Esophagus squamous epithelium (tissue), 5 donors: ENCODE data around the gene KRTAP1-1. TPM values are rescaled to one million over a fixed set of nuclear protein-coding genes. Genes with fewer than 3 reads are reported as not detected.
"Not testable (repeated sequence)": the region's sequence is repeated elsewhere in the genome, so short reads cannot be mapped to it uniquely, and the experiment has no call there.

Source experiments
- DNase-seq: peaks from one replicate; lab custom pipeline; 2025; lab: John Stamatoyannopoulos, UW
- H3K27ac ChIP-seq, 4 donors: fragments of 200-600 bp; sonication (generic); one replicate each; pipeline ENCODE4 v1.5.1; 2016 to 2019; ENCODE audit warnings: mild to moderate bottlenecking in 1 of 4
- H3K27me3 ChIP-seq, 4 donors: fragments of 200-600 bp; sonication (generic); 1 replicate in 3 of 4; 2 replicates in 1 of 4; pipeline versions ENCODE4 v1.5.1 to v1.6.0; 2017 to 2021; ENCODE audit warnings: antibody characterized with exemption in 1 of 4
- H3K36me3 ChIP-seq, 3 donors: fragments of 200-600 bp; sonication (generic); one replicate each; pipeline ENCODE4 v1.5.1; 2016 to 2019
- H3K4me1 ChIP-seq, 3 donors: fragments of 200-600 bp; sonication (generic); one replicate each; pipeline ENCODE4 v1.5.1; 2017 to 2019
- H3K4me3 ChIP-seq, 4 donors: fragments of 200-600 bp; sonication (generic); 1 replicate in 3 of 4; 2 replicates in 1 of 4; pipeline ENCODE4 v1.5.1; 2016 to 2019; ENCODE audit warnings: mild to moderate bottlenecking in 2 of 4, moderate library complexity in 1 of 4
- H3K9me3 ChIP-seq, 3 donors: fragments of 200-600 bp; sonication (generic); one replicate each; pipeline ENCODE4 v1.5.1; 2016 to 2019
- CTCF ChIP-seq, 6 experiments: fragments of 450-650 bp in 4 of 6; fragments of 200-600 bp in 2 of 6; sonication (generic) in 2 of 6; IDR thresholded peaks; one replicate each; pipeline ENCODE4 v1.5.1; 2016 to 2019; ENCODE audit warnings: antibody characterized with exemption in 6 of 6, mild to moderate bottlenecking in 4 of 6, moderate library complexity in 4 of 6
- POLR2A ChIP-seq, 4 donors: fragments of 450-650 bp; IDR thresholded peaks; one replicate each; pipeline ENCODE4 v1.6.1; 2017; ENCODE audit warnings: antibody characterized with exemption in 4 of 4, mild to moderate bottlenecking in 4 of 4, moderate library complexity in 3 of 4
- WGBS, 2 donors: methylation state at CpG; one replicate each; pipeline ENCODE4 v1.1.5; 2018; 5-methylcytosine and 5-hydroxymethylcytosine counted together
- intact Hi-C: fragments of 100-400 bp; cut with DNase I; formaldehyde crosslinking; loops from one replicate; pipeline ENCODE4 v1.15.0; 2022
- total RNA-seq, 4 donors: library from RNA; depleted of rRNA; stranded (reverse); fragments of >200 nt; gene quantifications; one replicate each; pipeline ENCODE4 v1.1.0, GENCODE V29; 2016
- donor health status: DM: yes; HTN: yes; CAD: no.

The KRTAP1-1 gene
- not detected for total RNA-seq

DNA sequence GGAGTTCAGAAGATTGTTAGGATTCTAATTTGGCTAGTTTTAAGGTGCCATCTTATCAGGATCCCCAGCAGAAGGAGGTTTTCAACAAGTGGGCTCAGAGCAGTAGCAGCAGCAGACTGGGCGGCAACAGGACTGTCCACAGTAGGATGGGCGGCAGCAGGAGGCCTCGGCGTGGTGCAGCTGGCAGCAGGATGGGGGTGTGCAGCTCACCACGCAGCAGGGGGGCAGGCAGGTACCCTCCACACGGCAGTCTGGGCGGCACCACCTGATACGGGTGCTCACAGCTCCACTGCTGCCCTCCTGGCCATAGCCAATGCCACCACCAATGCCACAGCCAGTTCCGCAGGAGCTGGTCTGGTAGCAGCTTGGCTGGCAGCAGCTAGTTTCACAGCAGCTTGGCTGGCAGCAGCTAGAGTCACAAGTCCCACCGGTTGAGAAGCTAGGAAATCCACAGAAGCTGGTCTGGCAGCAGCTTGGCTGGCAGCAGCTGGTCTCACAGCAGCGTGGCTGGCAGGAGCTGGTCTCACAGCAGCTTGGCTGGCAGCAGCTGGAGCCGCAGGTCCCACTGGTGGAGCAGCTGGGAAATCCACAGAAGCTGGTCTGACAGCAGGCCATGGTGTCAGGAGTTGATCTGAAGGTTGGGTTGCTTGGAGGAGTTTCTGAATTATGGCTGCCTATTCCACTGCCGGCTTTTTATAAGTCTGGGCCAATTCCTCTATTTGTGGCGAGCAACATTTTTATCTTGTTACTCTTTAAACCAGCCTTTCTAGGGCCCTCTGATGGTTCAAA is at the start of gene KRTAP1-1:
Gene KRTAP1-1, minus strand, starts transcription at position 668 of the 789 bp plus-strand sequence. Its CDS starts 53 bp downstream, at position 615.
- H3K27ac ChIP-seq, intact Hi-C loops, DNase-seq, H3K4me3 ChIP-seq, H3K36me3 ChIP-seq, H3K27me3 ChIP-seq, H3K9me3 ChIP-seq: not testable (repeated sequence)
- peaks cover 0 to 11% (median 0%) of the 10 kb centered on the region in 3 donors for H3K4me1 ChIP-seq
- WGBS, 2 donors, result 37 to 76% methylated on average over 3 to 8 of the region's 14 CpGs

DNA sequence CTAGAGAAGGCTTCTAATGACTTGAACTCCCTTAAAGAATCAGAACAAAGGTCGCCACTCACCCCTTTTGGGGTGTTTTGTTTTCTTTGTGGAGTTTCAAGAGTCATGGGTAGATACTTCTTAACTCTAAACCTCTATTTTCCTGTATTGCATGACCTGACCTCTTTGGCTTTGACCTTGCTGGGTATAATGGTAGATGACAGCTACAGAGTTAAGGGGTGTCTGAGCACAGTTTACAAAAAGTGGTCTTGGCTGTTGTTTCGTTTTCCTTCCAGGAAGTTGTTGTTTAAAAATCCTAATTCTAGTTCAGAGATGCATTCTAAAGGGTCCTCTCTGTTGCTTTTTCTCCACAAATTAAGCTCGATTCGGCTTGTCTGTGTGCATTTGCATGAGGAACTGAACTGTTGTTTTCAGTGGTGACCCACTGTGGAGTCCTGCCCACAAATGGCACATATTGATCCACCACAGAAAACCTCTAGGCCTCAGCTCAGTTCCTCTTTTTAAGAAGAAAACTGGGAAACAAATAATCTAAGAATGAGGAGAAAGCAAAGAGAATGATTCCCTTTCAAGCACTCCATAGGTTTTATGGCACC is 47.6 kb upstream of the KRTAP1-1 start:
- H3K27ac ChIP-seq, DNase-seq, H3K36me3 ChIP-seq, H3K9me3 ChIP-seq, H3K4me1 ChIP-seq, H3K27me3 ChIP-seq, intact Hi-C loops, H3K4me3 ChIP-seq: not testable (repeated sequence)
- WGBS, 2 donors, result 48 to 56% methylated on average over 3 to 4 of the region's 4 CpGs

GRCh38 chr17:41084100-41084856 is 43.0 kb upstream of the KRTAP1-1 start, which contains the start of gene KRTAP4-7:
TSS of gene KRTAP4-7 (plus strand) at chr17:41084150. CDS start at chr17:41084207, 57 bp downstream.
- H3K4me3 ChIP-seq, H3K36me3 ChIP-seq, H3K27me3 ChIP-seq, H3K9me3 ChIP-seq, DNase-seq, intact Hi-C loops, H3K27ac ChIP-seq, H3K4me1 ChIP-seq: not testable (repeated sequence)
- WGBS, 2 donors, result 66 to 93% methylated on average over 7 to 9 of the region's 14 CpGs

DNA sequence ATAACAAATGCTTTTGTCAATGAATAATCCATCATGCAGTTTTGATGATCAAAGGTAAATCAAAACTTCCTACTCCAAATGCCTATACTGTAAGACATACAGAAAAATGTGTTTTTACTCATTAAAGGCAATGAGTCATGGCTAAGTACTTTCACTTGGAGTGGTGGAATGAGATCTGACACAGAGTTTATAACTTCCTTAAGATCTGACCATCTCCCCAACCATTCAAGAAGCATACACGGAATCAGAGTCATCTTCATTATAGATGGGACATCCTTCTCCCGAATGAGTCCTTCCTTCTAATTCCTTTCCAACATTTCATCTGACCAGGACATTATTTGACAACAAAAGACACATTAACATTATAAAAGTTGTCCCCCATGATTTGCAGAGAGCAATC is 42.2 kb upstream of the KRTAP1-1 start:
- H3K4me1 ChIP-seq, H3K36me3 ChIP-seq, H3K27ac ChIP-seq, DNase-seq, H3K27me3 ChIP-seq, intact Hi-C loops, H3K4me3 ChIP-seq, H3K9me3 ChIP-seq: not testable (repeated sequence)
- 30 to 52% methylated on average over 2 of the region's 2 CpGs for WGBS, 2 donors

DNA sequence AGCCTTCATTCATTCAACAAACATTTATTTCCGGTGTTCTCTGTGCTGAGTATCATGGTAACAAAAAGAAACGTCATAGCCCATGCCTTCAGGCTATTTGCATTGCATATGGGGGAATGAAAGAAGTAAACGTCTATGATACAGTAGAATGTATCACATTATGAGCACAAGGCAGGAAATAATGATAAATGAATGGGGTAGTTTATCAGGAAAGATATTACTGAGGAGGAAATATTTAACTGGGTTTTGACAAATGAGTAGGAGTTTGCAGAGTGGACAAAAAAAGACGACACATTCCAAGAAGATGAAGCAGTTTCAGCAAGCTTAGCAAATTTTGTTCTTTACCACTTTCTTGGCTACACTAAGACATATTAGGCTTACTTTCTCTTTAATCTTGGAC is 41.4 kb upstream of the KRTAP1-1 start:
- no peak for DNase-seq
- Histone ChIP-seq H3K36me3 (no peaks in the 10 kb centered on the region), H3K27me3 (no peaks in the 10 kb centered on the region), H3K4me3 (no peak overlapping the region), H3K27ac (no peak overlapping the region), H3K9me3 (no peaks in the 10 kb centered on the region), H3K4me1 (no peaks in the 10 kb centered on the region)
- intact Hi-C loops, result no loop called here
- TF ChIP-seq CTCF (IDR thresholded peaks at IDR 0.05) (no peak), POLR2A (IDR thresholded peaks at IDR 0.05) (no peak)
- 24 to 42% methylated on average over 4 of the region's 4 CpGs for WGBS, 2 donors

GRCh38 chr17:41076788-41077187 is 35.5 kb upstream of the KRTAP1-1 start:
- no peak for TF ChIP-seq CTCF (IDR thresholded peaks at IDR 0.05)
- TF ChIP-seq POLR2A (IDR thresholded peaks at IDR 0.05), result no peak
- H3K36me3 ChIP-seq, result no peaks in the 10 kb centered on the region
- no peaks in the 10 kb centered on the region for H3K4me1 ChIP-seq
- peaks cover 0 to 15% (median 0%) of the 10 kb centered on the region in 4 donors for H3K27me3 ChIP-seq
- no peaks in the 10 kb centered on the region for H3K9me3 ChIP-seq
- no peak for DNase-seq
- H3K27ac ChIP-seq, result no peak overlapping the region
- intact Hi-C loops, result no loop called here
- no peak overlapping the region for H3K4me3 ChIP-seq

- 80 to 97% methylated on average over 2 of the region's 2 CpGs for WGBS, 2 donors
- H3K27ac ChIP-seq, result no peak overlapping the region
- TF ChIP-seq CTCF (IDR thresholded peaks at IDR 0.05) (no peak), POLR2A (IDR thresholded peaks at IDR 0.05) (no peak)
- H3K27me3 ChIP-seq, result peaks cover 0 to 15% (median 0%) of the 10 kb centered on the region in 4 donors
- H3K9me3 ChIP-seq, result no peaks in the 10 kb centered on the region
- no peaks in the 10 kb centered on the region for H3K4me1 ChIP-seq
- no peak for DNase-seq
- no peak overlapping the region for H3K4me3 ChIP-seq
- intact Hi-C loops, result no loop called here
- H3K36me3 ChIP-seq, result no peaks in the 10 kb centered on the region
Observed at GRCh38 chr17:41073676-41074075, 32.4 kb upstream of the KRTAP1-1 start.
